IPS-18a (cell line): ENCODE measurements around the gene GABBR2.

Experiments used
- H3K27ac ChIP-seq: one replicate; pipeline ENCODE4 v1.5.1; 2013; ENCODE audit warnings: low read length
- H3K27me3 ChIP-seq: one replicate; pipeline ENCODE4 v1.6.1; 2013; ENCODE audit warnings: mild to moderate bottlenecking, low read length; ENCODE audit not compliant: control insufficient read depth, insufficient read depth
- H3K36me3 ChIP-seq: one replicate; pipeline ENCODE4 v1.6.1; 2013; ENCODE audit warnings: low read depth, low read length; ENCODE audit not compliant: control insufficient read depth
- H3K4me1 ChIP-seq: one replicate; pipeline ENCODE4 v1.6.1; 2013; ENCODE audit warnings: low read depth, low read length; ENCODE audit not compliant: control insufficient read depth
- H3K4me3 ChIP-seq: one replicate; pipeline ENCODE4 v1.5.1; 2013; ENCODE audit warnings: low read length
- H3K9ac ChIP-seq: one replicate; pipeline ENCODE4 v1.6.1; 2013; ENCODE audit warnings: mild to moderate bottlenecking, low read length, moderate library complexity
- H3K9me3 ChIP-seq: one replicate; pipeline ENCODE4 v1.6.1; 2013; ENCODE audit warnings: low read depth, low read length; ENCODE audit not compliant: control insufficient read depth

The GABBR2 gene

DNA sequence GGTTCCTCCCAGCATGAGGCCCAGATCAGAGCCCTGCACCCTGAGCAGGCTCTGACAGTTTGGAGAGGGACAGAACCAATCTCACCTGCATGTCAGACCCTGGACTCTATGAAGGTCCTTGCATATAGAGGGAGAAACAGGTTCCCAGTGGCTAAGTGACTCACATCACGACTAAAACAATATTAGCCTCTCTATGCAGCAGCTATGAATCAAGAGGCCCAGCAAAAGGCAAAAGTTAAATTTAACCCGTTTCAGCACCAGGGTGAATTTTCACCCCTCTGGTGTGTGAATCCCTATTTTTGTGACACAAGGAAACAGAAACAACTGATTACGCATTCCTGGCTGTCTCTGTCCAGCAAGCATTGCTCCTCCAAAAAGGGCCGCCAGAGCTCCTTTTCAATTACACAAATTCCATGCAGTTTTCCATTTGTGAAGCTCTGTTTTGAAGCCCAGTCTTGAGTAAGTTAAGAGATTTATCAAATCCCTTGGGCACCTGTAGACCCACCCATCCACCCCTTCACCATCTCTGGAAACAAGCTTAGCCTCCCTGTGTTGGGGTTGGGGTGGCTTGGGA is 136.6 kb downstream of the GABBR2 start:
- Histone ChIP-seq H3K27me3 (no peaks in the 10 kb centered on the region), H3K9me3 (no peaks in the 10 kb centered on the region), H3K9ac (no peak overlapping the region), H3K36me3 (no peaks in the 10 kb centered on the region), H3K27ac (no peak overlapping the region), H3K4me3 (no peak overlapping the region), H3K4me1 (no peaks in the 10 kb centered on the region)

DNA sequence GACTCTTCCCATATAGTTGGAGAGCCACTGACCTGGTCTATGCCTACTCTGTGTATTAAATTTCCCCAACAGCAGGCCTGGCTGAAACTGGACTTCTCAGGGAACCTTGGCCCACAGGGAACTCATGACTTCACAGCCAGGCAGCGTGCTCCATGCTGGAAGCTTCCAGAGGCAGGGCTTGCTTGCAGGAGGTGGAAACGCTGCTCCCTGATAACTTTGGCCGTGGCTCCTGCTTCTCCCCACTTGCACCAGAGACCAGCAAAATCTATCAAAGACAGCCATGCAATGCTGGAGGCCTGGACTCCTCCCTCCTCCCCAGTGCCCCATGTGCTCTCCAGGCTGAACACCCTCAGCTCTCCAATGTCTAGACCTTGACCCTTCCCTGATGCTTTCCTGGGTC is 137.1 kb downstream of the GABBR2 start:
- no peaks in the 10 kb centered on the region for H3K4me1 ChIP-seq
- no peaks in the 10 kb centered on the region for H3K36me3 ChIP-seq
- no peaks in the 10 kb centered on the region for H3K9me3 ChIP-seq
- no peak overlapping the region for H3K4me3 ChIP-seq
- H3K27ac ChIP-seq = no peak overlapping the region
- no peaks in the 10 kb centered on the region for H3K27me3 ChIP-seq
- H3K9ac ChIP-seq = no peak overlapping the region

DNA sequence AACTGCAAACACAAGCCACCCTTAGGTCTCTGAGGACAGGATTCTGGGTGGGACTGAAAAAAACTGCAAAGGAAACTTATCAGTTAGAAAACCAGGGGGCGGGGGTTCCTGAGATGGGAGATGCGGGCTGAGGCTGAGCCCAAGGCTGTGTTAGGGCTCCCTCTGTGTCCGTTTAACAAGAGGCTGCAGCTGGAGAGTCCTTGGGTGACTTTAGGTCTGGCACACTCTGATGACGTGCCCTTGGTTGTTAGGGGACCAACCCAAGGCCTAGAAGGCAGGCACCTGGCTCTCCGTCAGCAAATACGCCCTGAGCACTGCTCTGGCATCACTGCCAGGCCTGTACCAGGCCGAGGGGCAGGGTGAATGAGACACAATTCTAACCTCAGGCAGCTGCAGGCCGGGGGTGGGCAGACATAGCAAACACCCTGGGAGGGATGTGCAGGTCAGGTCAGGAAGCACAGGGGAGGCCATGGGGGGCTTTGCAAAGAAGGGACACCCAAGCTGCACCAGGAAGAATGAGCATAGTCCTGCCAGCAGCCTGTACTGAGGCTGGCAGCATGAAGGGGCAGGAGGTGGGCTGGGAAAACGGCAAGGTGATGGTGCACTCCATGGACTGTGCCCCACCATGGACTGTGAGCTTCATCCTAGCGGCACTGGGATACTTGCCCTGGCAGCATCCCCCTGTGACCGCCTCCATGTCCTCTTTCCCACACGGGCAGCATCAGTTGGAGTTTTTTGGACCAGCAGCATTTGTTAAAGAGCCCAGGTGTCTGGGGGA is 137.9 kb downstream of the GABBR2 start:
- H3K27ac ChIP-seq = no peak overlapping the region
- H3K9me3 ChIP-seq = no peaks in the 10 kb centered on the region
- no peaks in the 10 kb centered on the region for H3K4me1 ChIP-seq
- no peaks in the 10 kb centered on the region for H3K36me3 ChIP-seq
- no peak overlapping the region for H3K9ac ChIP-seq
- H3K4me3 ChIP-seq = no peak overlapping the region
- no peaks in the 10 kb centered on the region for H3K27me3 ChIP-seq

DNA sequence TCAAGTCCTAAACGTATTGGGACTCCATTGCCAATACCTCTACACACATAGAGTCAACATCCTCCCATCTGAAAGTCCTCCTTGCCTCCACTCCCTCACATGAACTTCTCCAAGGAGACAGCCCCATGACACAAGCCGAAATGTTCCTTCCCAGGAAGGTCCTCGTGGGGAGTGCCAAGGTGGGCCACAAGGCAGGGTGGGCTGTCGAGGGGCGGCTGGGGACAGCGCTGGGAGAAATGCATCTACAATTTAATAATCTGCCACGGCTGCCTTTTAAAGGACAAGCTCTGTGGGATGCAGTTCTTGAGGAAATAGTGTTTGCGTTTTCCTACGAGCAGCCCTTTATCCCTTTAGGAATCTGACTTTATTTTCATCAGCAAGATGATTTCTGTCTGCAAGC is 138.7 kb downstream of the GABBR2 start:
- no peak overlapping the region for H3K9ac ChIP-seq
- no peaks in the 10 kb centered on the region for H3K27me3 ChIP-seq
- no peaks in the 10 kb centered on the region for H3K9me3 ChIP-seq
- no peaks in the 10 kb centered on the region for H3K4me1 ChIP-seq
- no peaks in the 10 kb centered on the region for H3K36me3 ChIP-seq
- H3K27ac ChIP-seq = no peak overlapping the region
- H3K4me3 ChIP-seq = no peak overlapping the region

DNA sequence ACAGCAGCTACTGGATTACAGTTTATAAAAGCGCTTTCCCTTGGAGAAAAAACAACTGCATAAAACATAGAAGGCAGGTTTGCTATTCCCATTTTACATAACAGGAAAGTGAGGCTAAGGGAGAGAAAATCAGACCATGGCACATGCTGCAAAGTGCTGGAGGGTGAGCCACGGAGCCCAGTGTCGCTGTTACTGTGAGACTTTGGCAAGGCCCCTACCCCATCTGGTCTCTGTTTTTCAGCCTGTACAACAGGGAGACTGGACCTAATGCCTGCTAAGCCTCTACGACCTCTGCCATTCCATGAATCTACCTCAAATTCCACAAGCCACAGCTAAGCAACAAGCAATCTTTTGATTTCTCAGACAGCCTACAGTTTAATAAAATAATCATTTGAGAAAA is 139.2 kb downstream of the GABBR2 start:
- Histone ChIP-seq H3K4me3 (no peak overlapping the region), H3K27ac (no peak overlapping the region), H3K27me3 (no peaks in the 10 kb centered on the region), H3K36me3 (no peaks in the 10 kb centered on the region), H3K9ac (no peak overlapping the region), H3K9me3 (no peaks in the 10 kb centered on the region), H3K4me1 (no peaks in the 10 kb centered on the region)

DNA sequence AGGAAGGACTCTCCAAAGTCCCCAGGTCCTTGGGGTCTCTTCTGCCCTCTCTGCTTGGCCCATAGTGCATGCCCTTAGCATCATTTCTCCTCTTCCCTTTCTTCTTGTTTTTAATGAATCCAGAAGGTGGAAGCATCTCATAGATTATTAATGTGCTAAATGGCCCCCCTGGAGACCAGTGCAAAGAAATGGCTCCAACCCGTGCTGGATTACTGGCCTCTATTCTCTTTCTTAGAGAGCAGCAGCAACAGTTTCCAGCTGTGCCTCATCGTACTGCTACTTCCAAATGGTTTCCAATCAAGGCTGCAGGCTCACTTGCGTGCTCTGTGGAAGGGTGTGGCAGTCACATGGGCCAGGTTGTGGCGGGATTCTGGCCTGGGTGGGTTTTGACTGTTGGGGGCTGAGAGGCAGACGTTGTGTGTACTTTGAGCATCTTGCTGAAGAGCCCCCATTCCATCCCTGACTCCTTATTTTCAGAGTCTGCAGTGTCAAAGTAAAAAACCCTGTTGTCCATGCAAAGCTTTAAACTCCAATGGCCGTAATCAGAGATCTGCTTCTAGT is 139.7 kb downstream of the GABBR2 start:
- H3K36me3 ChIP-seq = no peaks in the 10 kb centered on the region

DNA sequence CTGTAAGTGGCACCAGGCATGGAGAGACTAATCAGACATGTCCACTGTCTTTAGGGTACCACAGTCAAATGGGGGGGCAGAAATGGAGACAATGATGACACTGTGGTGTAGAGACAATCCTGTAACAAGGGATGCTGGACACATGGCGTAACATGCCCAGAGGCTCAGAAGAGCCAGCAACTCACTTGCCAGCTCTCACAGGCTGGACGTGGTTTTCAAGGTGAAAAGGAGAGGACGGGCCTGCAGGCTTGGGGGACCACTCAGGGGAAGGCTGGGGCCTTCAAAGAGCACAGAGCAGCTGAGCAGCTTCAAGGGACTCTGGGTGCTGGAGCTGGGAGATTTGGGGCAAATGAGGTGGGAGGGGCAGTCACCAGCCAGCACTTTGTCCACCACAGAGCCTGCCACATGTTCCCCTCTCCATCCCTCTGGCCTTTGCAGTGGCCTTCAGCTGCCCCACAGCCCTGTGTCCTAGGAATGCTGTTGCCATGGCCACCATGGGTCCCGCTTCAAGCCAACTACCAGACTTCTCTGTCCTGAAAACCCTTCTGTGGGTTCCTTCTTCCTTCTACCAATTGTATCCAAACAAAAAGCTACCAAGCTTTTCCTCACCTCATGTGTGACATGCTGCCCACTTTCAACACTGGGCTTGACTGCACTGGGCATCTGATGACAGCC is 140.4 kb downstream of the GABBR2 start:
- Histone ChIP-seq H3K9me3 (no peaks in the 10 kb centered on the region), H3K27ac (no peak overlapping the region), H3K36me3 (no peaks in the 10 kb centered on the region), H3K27me3 (no peaks in the 10 kb centered on the region), H3K4me3 (no peak overlapping the region), H3K9ac (no peak overlapping the region), H3K4me1 (no peaks in the 10 kb centered on the region)

More for the DNA sequence above, 139.7 kb downstream of the GABBR2 start:
- H3K4me1 ChIP-seq = no peaks in the 10 kb centered on the region
- no peak overlapping the region for H3K27ac ChIP-seq
- no peak overlapping the region for H3K9ac ChIP-seq
- H3K4me3 ChIP-seq = no peak overlapping the region
- H3K9me3 ChIP-seq = no peaks in the 10 kb centered on the region
- no peaks in the 10 kb centered on the region for H3K27me3 ChIP-seq

DNA sequence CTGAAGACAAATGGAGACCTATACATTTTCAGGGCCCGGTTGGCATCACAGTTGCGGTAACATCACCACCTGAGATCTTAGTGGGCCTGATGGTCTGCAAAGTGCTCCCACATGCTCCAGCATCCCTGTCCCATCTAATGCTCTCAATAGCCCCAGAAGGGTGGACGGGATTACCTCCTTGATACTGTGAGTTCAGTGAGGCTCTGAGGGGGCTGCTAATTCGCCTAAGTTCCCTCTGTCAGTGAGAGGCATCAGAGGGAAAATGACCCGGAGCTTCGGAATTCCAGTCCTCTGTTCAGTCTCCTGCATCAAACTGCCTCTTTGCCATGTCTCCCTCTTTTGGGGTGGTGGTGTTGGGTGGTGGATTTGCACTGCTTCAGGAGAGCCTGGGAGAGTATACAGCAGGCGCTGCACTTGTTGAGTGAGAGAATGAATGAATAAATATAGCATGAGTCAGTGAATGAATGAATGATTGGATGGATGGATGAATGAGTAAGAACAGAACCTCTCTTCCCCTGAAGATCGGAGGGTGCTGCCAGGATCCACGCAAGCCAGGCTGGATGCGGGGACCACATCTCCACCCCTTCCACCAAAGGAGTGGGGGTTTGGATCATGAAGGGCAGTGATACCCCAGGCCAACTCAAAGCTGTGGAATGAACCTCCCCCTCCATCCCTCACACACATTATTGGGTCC is 141.0 kb downstream of the GABBR2 start:
- no peak overlapping the region for H3K27ac ChIP-seq
- H3K27me3 ChIP-seq = no peaks in the 10 kb centered on the region
- H3K4me1 ChIP-seq = no peaks in the 10 kb centered on the region
- no peaks in the 10 kb centered on the region for H3K9me3 ChIP-seq
- H3K9ac ChIP-seq = no peak overlapping the region
- no peak overlapping the region for H3K4me3 ChIP-seq
- H3K36me3 ChIP-seq = no peaks in the 10 kb centered on the region

DNA sequence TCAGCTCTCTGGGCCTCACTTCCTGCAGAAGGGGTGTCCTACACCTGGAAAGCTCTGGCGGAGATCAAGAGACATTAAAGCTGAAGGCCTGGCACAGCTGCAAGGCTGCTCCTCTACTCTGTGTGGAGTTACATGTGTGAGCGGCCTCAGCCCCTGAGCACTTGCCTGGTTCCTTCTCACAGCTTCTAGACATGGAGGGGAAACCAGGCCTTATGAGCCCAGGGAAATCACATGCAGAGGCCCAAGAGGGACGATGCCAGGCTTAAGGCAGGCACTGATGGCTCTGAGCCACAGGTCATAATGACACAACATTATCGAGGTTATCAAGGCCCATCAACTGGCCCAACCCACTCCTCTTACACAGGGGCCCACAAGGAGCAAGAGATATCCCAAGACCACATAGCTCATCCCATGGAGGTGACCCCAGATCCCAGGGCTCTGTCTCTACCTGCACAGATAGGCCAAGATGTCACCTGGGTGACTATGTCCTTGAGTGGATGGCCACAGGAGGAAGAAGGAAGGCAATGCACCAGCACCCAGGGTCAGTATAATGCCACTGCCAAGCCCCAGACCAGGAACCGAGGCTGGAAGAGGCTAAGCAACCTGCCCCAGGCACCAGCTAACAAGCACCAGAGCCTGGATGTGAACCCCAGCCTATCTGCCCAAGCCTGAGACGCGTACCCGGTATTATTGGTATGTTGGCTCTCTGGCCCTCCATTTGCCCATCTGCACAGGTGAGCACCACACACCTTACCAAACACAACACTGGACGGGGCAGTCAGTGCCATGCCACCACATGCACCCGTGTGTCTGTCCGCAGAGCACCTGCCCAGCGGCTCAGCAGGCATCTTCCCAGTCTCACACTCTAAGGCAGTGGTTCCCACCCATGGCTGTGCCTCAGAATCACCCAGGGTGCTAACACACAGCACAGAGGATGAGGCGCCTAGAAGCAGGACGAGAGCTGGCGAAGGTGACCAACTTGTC is 143.3 kb downstream of the GABBR2 start:
- no peaks in the 10 kb centered on the region for H3K36me3 ChIP-seq
- no peaks in the 10 kb centered on the region for H3K4me1 ChIP-seq
- H3K27ac ChIP-seq = no peak overlapping the region
- no peak overlapping the region for H3K9ac ChIP-seq
- no peaks in the 10 kb centered on the region for H3K9me3 ChIP-seq
- H3K4me3 ChIP-seq = no peak overlapping the region
- no peaks in the 10 kb centered on the region for H3K27me3 ChIP-seq

DNA sequence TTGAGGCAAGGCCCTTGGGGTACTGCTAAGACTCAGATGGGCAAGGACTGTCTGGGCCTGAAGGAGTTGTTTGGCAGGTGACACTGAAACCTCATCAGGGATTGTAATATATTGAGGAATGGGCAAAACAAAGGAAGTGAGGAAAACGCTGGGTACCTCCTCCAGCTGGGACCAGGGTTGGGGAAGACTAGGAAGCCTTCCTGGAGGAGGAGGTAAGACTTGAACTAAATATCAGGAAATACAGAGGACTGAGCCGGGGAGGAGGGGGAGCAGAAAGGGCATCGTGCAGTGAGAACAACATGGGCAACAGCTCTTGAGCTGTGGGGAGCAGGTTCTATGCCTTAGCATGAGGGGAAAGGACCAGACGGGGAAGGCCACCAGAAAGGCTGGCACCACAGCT is 144.0 kb downstream of the GABBR2 start:
- H3K4me1 ChIP-seq = no peaks in the 10 kb centered on the region
- H3K9ac ChIP-seq = no peak overlapping the region
- no peak overlapping the region for H3K4me3 ChIP-seq
- no peak overlapping the region for H3K27ac ChIP-seq
- no peaks in the 10 kb centered on the region for H3K27me3 ChIP-seq
- no peaks in the 10 kb centered on the region for H3K9me3 ChIP-seq
- no peaks in the 10 kb centered on the region for H3K36me3 ChIP-seq
